ENCODE data around the gene P2RY14. TPM values are rescaled to one million over a fixed set of nuclear protein-coding genes. Genes with fewer than 3 reads are reported as not detected.

The P2RY14 gene
- total RNA-seq, 4 donors from 2014 or later: 1.8 to 3.7 (median 2.8) TPM

DNA sequence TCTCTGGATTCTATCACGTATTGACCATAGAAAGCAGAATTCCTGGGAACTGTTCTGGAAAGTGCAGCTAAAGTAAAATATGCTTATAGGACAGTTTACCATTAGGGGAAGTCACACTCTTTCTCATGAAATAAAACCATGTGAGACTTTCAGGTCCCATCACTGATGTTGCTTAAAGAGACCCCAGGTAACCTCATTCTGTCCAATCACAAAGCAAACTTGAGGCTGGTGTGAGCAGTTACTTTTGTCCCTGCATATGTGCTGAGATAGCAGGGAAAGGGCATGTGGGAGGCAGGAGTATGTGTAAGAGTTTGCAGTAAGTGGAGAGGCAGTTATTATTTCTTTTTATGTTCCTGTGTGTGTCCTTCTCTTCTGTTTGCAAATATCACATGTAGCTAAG lies 22.2 kb upstream of the P2RY14 start:
- TF ChIP-seq, protein P1, sequence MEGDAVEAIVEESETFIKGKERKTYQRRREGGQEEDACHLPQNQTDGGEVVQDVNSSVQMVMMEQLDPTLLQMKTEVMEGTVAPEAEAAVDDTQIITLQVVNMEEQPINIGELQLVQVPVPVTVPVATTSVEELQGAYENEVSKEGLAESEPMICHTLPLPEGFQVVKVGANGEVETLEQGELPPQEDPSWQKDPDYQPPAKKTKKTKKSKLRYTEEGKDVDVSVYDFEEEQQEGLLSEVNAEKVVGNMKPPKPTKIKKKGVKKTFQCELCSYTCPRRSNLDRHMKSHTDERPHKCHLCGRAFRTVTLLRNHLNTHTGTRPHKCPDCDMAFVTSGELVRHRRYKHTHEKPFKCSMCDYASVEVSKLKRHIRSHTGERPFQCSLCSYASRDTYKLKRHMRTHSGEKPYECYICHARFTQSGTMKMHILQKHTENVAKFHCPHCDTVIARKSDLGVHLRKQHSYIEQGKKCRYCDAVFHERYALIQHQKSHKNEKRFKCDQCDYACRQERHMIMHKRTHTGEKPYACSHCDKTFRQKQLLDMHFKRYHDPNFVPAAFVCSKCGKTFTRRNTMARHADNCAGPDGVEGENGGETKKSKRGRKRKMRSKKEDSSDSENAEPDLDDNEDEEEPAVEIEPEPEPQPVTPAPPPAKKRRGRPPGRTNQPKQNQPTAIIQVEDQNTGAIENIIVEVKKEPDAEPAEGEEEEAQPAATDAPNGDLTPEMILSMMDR (IDR thresholded peaks at IDR 0.05): no peak
- no peak for TF ChIP-seq POLR2A (IDR thresholded peaks at IDR 0.05)
- WGBS, 2 donors: 84 to 90% methylated on average over 1 of the region's 1 CpG
- no peak overlapping the region for H3K4me3 ChIP-seq (ENCODE audit: low read depth, poor library complexity, severe bottlenecking)
- no peak for DNase-seq (ENCODE audit: low spot score in 2 of 2)
- intact Hi-C loops (cut with DNase I; ENCODE audit: low total_unique reads): no loop called here

DNA sequence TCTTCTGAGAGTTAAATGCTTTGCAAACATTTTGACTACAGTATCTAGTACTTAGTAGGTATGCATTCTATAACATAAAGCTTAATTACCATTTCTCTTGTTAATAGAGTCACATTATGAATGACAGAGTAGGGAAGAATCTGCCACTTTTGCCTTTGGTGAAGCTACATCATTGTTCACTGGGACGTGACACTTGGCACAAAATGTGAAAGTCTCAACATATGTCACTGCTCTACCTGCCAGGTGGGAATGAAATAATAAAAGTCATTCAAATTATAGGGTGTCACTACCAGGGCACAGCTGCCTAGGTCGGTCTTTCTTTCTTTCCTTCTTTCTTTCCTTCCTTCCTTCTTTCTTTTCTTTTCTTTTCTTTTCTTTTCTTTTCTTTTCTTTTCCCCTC lies 20.7 kb upstream of the P2RY14 start:
- 69 to 79% methylated on average over 2 of the region's 2 CpGs for WGBS, 2 donors
- H3K4me3 ChIP-seq (ENCODE audit: low read depth, poor library complexity, severe bottlenecking): no peak overlapping the region
- intact Hi-C loops (cut with DNase I; ENCODE audit: low total_unique reads): no loop called here
- DNase-seq (ENCODE audit: low spot score in 2 of 2): no peak
- no peak for TF ChIP-seq POLR2A (IDR thresholded peaks at IDR 0.05)
- TF ChIP-seq, protein P1 (IDR thresholded peaks at IDR 0.05): no peak

DNA sequence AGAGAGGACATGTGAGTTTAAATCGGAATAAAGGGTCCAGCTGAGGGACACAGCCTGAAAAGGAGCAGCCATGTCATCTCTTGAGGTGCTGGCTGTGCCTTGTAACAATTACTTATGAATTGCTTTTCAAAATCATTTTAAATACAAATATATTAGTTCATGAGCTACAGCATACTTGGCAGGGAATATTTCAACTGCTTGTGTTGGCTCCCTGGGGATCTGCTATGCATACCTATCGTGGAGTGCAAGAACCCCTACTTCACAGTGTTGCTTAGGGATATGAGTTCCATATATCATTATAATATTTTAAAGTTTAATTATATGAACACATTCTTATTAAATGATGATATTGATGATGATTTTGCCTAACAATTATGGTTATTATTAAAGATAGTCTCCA lies 19.1 kb upstream of the P2RY14 start:
- 64 to 89% methylated on average over 2 of the region's 2 CpGs for WGBS, 2 donors
- H3K4me3 ChIP-seq (ENCODE audit: low read depth, poor library complexity, severe bottlenecking): no peak overlapping the region
- intact Hi-C loops (cut with DNase I; ENCODE audit: low total_unique reads): no loop called here
- TF ChIP-seq, protein P1 (IDR thresholded peaks at IDR 0.05): no peak
- TF ChIP-seq POLR2A (IDR thresholded peaks at IDR 0.05): no peak
- no peak for DNase-seq (ENCODE audit: low spot score in 2 of 2)

DNA sequence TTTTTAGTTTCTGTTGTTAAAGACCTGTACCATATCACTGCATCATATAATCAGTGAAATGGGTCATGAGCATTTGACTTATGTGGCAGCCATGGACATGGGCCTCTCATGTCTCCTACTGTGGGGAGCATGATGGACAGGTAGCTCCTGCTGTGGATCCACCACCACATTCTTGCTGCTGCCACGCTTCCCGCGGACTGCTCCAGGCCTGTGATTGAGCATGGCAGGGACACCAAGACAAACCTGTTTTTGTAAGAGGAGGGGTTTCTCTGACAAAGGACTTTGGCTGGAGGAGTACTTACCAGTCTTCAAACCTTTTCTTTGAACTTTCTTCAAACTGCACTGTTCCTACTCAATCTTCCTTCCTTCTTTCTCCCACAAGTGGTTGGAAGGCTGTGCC lies 17.9 kb upstream of the P2RY14 start:
- TF ChIP-seq, protein P1 (IDR thresholded peaks at IDR 0.05): no peak
- TF ChIP-seq POLR2A (IDR thresholded peaks at IDR 0.05): no peak
- intact Hi-C loops (cut with DNase I; ENCODE audit: low total_unique reads): no loop called here
- H3K4me3 ChIP-seq (ENCODE audit: low read depth, poor library complexity, severe bottlenecking): no peak overlapping the region
- WGBS, 2 donors: 92 to 100% methylated on average over 3 of the region's 3 CpGs
- DNase-seq (ENCODE audit: low spot score in 2 of 2): no peak

DNA sequence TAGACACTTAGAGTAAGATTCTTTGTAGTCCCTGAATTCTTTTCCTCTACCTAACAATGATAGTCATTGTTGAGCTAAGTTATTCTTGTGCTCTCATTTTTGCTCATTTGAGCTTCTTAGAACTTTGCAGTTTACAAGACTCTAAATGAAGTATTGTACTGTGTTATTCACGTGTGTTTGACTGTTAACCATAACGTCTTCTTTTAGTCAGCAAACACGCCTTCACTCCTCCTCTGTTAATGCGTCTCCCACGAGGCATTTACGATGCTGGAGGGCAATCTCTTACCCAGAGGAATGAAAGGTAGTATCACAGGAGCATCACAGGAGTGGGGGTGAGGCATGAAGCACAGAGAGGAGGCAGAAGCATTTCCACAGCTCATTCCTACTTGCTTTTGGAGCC lies 14.8 kb upstream of the P2RY14 start:
- DNase-seq (ENCODE audit: low spot score in 2 of 2): no peak
- 48 to 51% methylated on average over 6 of the region's 6 CpGs for WGBS, 2 donors
- TF ChIP-seq POLR2A (IDR thresholded peaks at IDR 0.05): no peak
- TF ChIP-seq, protein P1 (IDR thresholded peaks at IDR 0.05): no peak
- no peak overlapping the region for H3K4me3 ChIP-seq (ENCODE audit: low read depth, poor library complexity, severe bottlenecking)
- intact Hi-C loops (cut with DNase I; ENCODE audit: low total_unique reads): no loop called here

DNA sequence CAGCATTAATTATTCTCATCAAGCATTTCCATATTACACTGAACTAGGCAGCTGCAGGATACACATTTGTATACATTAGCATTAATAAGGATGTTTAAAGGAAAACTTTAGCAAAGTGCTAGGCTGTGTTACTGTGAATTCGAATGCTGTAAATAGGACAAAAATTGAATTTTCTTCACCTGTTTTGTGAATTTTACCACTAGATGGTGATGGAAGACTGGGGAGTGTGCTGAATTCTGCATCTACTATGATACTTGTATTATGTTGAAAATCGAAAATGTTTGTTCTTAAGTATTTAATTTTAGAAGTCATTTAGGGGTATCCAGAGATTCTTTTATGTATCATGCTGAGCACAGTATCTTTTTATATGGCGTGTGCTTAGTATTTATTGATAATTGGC lies 12.3 kb upstream of the P2RY14 start:
- TF ChIP-seq POLR2A (IDR thresholded peaks at IDR 0.05): no peak
- TF ChIP-seq, protein P1 (IDR thresholded peaks at IDR 0.05): no peak
- intact Hi-C loops (cut with DNase I; ENCODE audit: low total_unique reads): no loop called here
- no peak overlapping the region for H3K4me3 ChIP-seq (ENCODE audit: low read depth, poor library complexity, severe bottlenecking)
- 30 to 39% methylated on average over 3 of the region's 3 CpGs for WGBS, 2 donors
- DNase-seq (ENCODE audit: low spot score in 2 of 2): no peak
